Mucosa of stomach (tissue), 1 donor: ENCODE data around the gene NPC2.
"Not testable (repeated sequence)": the region's sequence is repeated elsewhere in the genome, so short reads cannot be mapped to it uniquely, and the experiment has no call there.

Experiments
- H3K27me3 ChIP-seq: one replicate; pipeline ENCODE4 v1.7.0; 2013; ENCODE audit warnings: mild to moderate bottlenecking, low read length; ENCODE audit not compliant: control insufficient read depth, insufficient read depth
- H3K36me3 ChIP-seq: one replicate; pipeline ENCODE4 v1.7.0; 2013; ENCODE audit warnings: low read length; ENCODE audit not compliant: control insufficient read depth, insufficient read depth
- H3K4me1 ChIP-seq: one replicate; pipeline ENCODE4 v1.7.0; 2013; ENCODE audit warnings: mild to moderate bottlenecking, low read length; ENCODE audit not compliant: control insufficient read depth, insufficient read depth
- H3K4me3 ChIP-seq: one replicate; pipeline ENCODE4 v1.7.0; 2013; ENCODE audit warnings: low read length
- H3K9ac ChIP-seq: one replicate; pipeline ENCODE4 v1.7.0; 2013; ENCODE audit warnings: mild to moderate bottlenecking, low read length, moderate library complexity
- H3K9me3 ChIP-seq: one replicate; pipeline ENCODE4 v1.7.0; 2013; ENCODE audit warnings: mild to moderate bottlenecking, low read length, moderate library complexity; ENCODE audit not compliant: control insufficient read depth
- donor health status: Pancreatic carcinoma.

Gene NPC2

GRCh38 chr14:74456684-74457564 lies 36.2 kb downstream of the NPC2 start:
- Histone ChIP-seq H3K4me1 (no peaks in the 10 kb centered on the region), H3K36me3 (no peaks in the 10 kb centered on the region), H3K4me3 (no peak overlapping the region), H3K9ac (no peak overlapping the region), H3K27me3 (no peaks in the 10 kb centered on the region), H3K9me3 (no peaks in the 10 kb centered on the region)

- not testable (repeated sequence) for H3K9me3 ChIP-seq, H3K4me1 ChIP-seq, H3K9ac ChIP-seq, H3K27me3 ChIP-seq, H3K36me3 ChIP-seq, H3K4me3 ChIP-seq
These were observed 38.7 kb downstream of the NPC2 start for GRCh38 chr14:74454397-74454796.

GRCh38 chr14:74444866-74445265 lies 48.2 kb downstream of the NPC2 start:
- Histone ChIP-seq H3K4me3 (no peak overlapping the region), H3K9ac (no peak overlapping the region), H3K4me1 (no peaks in the 10 kb centered on the region), H3K9me3 (no peaks in the 10 kb centered on the region), H3K27me3 (no peaks in the 10 kb centered on the region), H3K36me3 (no peaks in the 10 kb centered on the region)

- Histone ChIP-seq H3K36me3 (no peaks in the 10 kb centered on the region), H3K4me3 (no peak overlapping the region), H3K4me1 (no peaks in the 10 kb centered on the region), H3K9me3 (no peaks in the 10 kb centered on the region), H3K9ac (no peak overlapping the region), H3K27me3 (no peaks in the 10 kb centered on the region)
These were observed 50.3 kb downstream of the NPC2 start for GRCh38 chr14:74442757-74443156.

- Histone ChIP-seq H3K9me3 (no peaks in the 10 kb centered on the region), H3K27me3 (no peaks in the 10 kb centered on the region), H3K9ac (no peak overlapping the region), H3K36me3 (no peaks in the 10 kb centered on the region), H3K4me3 (no peak overlapping the region), H3K4me1 (no peaks in the 10 kb centered on the region)
These were observed 52.0 kb downstream of the NPC2 start for GRCh38 chr14:74441113-74441512.

GRCh38 chr14:74438351-74438915 lies 54.7 kb downstream of the NPC2 start:
- Histone ChIP-seq H3K4me3 (no peak overlapping the region), H3K4me1 (no peaks in the 10 kb centered on the region), H3K27me3 (no peaks in the 10 kb centered on the region), H3K36me3 (no peaks in the 10 kb centered on the region), H3K9me3 (no peaks in the 10 kb centered on the region), H3K9ac (no peak overlapping the region)

GRCh38 chr14:74437496-74438053 lies 55.5 kb downstream of the NPC2 start:
- H3K36me3 ChIP-seq: no peaks in the 10 kb centered on the region
- no peak overlapping the region for H3K9ac ChIP-seq
- no peaks in the 10 kb centered on the region for H3K9me3 ChIP-seq
- H3K27me3 ChIP-seq: no peaks in the 10 kb centered on the region
- H3K4me1 ChIP-seq: no peaks in the 10 kb centered on the region
- no peak overlapping the region for H3K4me3 ChIP-seq

- H3K4me3 ChIP-seq: no peak overlapping the region
- no peak overlapping the region for H3K9ac ChIP-seq
- H3K27me3 ChIP-seq: no peaks in the 10 kb centered on the region
- H3K4me1 ChIP-seq: no peaks in the 10 kb centered on the region
- no peaks in the 10 kb centered on the region for H3K36me3 ChIP-seq
- H3K9me3 ChIP-seq: no peaks in the 10 kb centered on the region
These were observed 58.8 kb downstream of the NPC2 start for GRCh38 chr14:74434294-74434693.

- Histone ChIP-seq H3K36me3 (no peaks in the 10 kb centered on the region), H3K4me1 (no peaks in the 10 kb centered on the region), H3K9ac (no peak overlapping the region), H3K9me3 (no peaks in the 10 kb centered on the region), H3K4me3 (no peak overlapping the region), H3K27me3 (peaks cover 8% of the 10 kb centered on the region)
These were observed 63.1 kb downstream of the NPC2 start for GRCh38 chr14:74429991-74430390.
